HL-60 (cell line): Measurements from ENCODE around the gene WWOX.

ENCODE experiments used
- DNase-seq, 2 experiments: peaks; one replicate each; pipeline ENCODE4 v3.0.0-alpha.2; 2010 to 2020; ENCODE audit warnings: low read depth in 1 of 2, low spot score in 1 of 2
- H3K27ac ChIP-seq: fragments of 250-450 bp; sonication (Bioruptor Pico); replicated peaks from 2 replicates; pipeline ENCODE4 v1.5.1; 2020; ENCODE audit warnings: mild to moderate bottlenecking, moderate library complexity
- H3K27me3 ChIP-seq: fragments of 250-450 bp; sonication (Bioruptor Pico); 2 replicates; pipeline ENCODE4 v1.5.1; 2021; ENCODE audit warnings: mild to moderate bottlenecking, moderate library complexity; ENCODE audit not compliant: insufficient read depth, poor library complexity, severe bottlenecking
- H3K4me3 ChIP-seq: replicated peaks from 2 replicates; pipeline ENCODE4 v1.5.1; 2011; ENCODE audit warnings: mild to moderate bottlenecking, control low read depth, low read length; ENCODE audit not compliant: insufficient read depth
- CTCF ChIP-seq: IDR thresholded peaks from one replicate; pipeline ENCODE4 v1.5.1; 2011; ENCODE audit warnings: low read length, control low read depth, inconsistent platforms; ENCODE audit not compliant: insufficient read depth
- GABPA ChIP-seq: IDR thresholded peaks from 2 replicates; pipeline ENCODE4 v1.6.1; 2012; ENCODE audit warnings: low read depth
- POLR2AphosphoS5 ChIP-seq: IDR thresholded peaks from 2 replicates; pipeline ENCODE4 v1.6.1; 2012; ENCODE audit warnings: low read depth
- SPI1 ChIP-seq: IDR thresholded peaks from 2 replicates; pipeline ENCODE4 v1.6.1; 2012; ENCODE audit warnings: low read depth, mild to moderate bottlenecking, borderline replicate concordance
- TF ChIP-seq, protein P1 (sequence below): IDR thresholded peaks from 2 replicates; pipeline ENCODE4 v1.6.1; 2012; ENCODE audit warnings: low read depth; ENCODE audit not compliant: insufficient replicate concordance

WWOX gene

GRCh38 chr16:78383118-78383517, 283.7 kb downstream of the WWOX start:
- Histone ChIP-seq H3K27me3 (no peaks in the 10 kb centered on the region), H3K27ac (no peak overlapping the region), H3K4me3 (no peak overlapping the region)
- TF ChIP-seq CTCF, result no peak
- no peak for TF ChIP-seq POLR2AphosphoS5
- no peak for TF ChIP-seq GABPA
- no peak for TF ChIP-seq SPI1
- TF ChIP-seq, protein P1, sequence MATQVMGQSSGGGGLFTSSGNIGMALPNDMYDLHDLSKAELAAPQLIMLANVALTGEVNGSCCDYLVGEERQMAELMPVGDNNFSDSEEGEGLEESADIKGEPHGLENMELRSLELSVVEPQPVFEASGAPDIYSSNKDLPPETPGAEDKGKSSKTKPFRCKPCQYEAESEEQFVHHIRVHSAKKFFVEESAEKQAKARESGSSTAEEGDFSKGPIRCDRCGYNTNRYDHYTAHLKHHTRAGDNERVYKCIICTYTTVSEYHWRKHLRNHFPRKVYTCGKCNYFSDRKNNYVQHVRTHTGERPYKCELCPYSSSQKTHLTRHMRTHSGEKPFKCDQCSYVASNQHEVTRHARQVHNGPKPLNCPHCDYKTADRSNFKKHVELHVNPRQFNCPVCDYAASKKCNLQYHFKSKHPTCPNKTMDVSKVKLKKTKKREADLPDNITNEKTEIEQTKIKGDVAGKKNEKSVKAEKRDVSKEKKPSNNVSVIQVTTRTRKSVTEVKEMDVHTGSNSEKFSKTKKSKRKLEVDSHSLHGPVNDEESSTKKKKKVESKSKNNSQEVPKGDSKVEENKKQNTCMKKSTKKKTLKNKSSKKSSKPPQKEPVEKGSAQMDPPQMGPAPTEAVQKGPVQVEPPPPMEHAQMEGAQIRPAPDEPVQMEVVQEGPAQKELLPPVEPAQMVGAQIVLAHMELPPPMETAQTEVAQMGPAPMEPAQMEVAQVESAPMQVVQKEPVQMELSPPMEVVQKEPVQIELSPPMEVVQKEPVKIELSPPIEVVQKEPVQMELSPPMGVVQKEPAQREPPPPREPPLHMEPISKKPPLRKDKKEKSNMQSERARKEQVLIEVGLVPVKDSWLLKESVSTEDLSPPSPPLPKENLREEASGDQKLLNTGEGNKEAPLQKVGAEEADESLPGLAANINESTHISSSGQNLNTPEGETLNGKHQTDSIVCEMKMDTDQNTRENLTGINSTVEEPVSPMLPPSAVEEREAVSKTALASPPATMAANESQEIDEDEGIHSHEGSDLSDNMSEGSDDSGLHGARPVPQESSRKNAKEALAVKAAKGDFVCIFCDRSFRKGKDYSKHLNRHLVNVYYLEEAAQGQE, result no peak
- DNase-seq, result no peak

DNA sequence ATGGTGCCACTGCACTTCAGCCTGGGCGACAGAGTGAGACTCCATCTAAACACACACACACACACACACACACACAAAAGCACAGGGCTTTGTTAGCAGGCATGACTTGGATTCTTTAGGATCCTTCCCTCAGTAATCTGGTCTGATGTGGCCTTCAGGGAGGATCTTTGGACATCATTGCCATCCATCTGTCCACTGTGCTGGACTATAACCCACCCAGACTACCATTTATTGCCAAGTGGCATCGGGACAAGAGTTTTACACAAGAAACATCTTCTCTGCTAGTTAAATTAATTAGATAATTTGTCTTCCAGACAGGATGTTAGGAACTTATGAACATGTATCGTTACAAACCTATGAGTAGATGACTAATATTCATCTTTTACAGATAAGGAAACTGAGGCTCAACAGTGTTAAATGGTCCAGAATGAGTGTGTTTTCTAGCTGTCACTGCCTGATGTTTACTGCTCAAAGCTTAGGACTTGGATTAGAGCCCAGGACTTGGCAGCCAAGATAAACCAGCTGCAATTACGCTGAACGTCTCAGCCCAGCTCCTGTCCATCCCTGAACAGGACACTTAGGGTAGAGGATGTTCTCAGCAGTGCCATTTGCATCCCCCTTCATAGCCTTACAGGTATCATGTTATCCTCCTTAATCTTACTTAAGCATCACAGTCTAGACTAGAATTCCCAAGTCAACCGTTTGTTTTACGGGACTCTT, 285.8 kb downstream of the WWOX start:
- H3K27me3 ChIP-seq, result no peaks in the 10 kb centered on the region
- DNase-seq, result no peak
- TF ChIP-seq CTCF, result no peak
- no peak for TF ChIP-seq POLR2AphosphoS5
- no peak for TF ChIP-seq SPI1
- TF ChIP-seq GABPA, result no peak
- TF ChIP-seq, protein P1, result no peak
- no peak overlapping the region for H3K4me3 ChIP-seq
- no peak overlapping the region for H3K27ac ChIP-seq

DNA sequence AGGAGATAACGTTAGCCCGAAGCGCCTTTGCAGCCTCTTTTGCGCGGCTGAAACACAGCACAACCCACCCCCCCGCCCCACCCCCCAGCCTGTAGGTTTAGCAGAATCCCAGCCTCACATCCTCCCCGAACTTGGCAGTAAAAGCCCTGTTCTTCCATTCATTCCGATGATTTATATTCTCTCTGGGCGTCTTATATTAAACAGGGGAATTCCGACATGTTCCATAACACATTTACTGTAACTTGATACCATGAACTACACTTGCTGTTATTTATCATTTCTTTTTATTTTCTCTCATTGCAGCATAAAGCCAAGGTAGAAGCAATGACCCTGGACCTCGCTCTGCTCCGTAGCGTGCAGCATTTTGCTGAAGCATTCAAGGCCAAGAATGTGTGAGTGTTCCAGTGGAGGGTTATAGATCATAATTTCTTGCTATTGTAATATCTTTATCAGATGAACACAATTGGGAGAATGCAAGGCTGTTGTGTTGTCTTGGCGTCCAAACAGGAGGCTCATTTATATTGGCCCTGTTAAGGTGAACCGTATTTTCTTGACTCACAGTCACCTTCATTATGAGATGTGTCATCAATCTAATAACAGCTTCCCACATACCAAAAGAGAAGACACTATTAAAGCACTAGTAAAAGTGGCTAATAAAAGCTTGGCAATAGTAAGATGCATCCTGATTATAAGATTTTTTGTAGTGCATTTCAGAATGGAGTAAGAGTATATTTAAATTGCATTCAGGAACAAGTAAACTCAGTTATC, 287.3 kb downstream of the WWOX start:
- Histone ChIP-seq H3K27ac (no peak overlapping the region), H3K27me3 (no peaks in the 10 kb centered on the region), H3K4me3 (no peak overlapping the region)
- TF ChIP-seq, protein P1, result no peak
- TF ChIP-seq POLR2AphosphoS5, result no peak
- TF ChIP-seq CTCF, result no peak
- TF ChIP-seq SPI1, result no peak
- no peak for TF ChIP-seq GABPA
- DNase-seq, result no peak
